IPS-NIHi11 (cell line): ENCODE data around the gene GPD2.

Experiments
- DNase-seq: peaks from one replicate; pipeline ENCODE4 v3.0.0; 2012; ENCODE audit warnings: mixed read lengths, low spot score

The GPD2 gene

GRCh38 chr2:156436497-156437085 is 412 bp downstream of the GPD2 start:
- DNase-seq: no peak

DNA sequence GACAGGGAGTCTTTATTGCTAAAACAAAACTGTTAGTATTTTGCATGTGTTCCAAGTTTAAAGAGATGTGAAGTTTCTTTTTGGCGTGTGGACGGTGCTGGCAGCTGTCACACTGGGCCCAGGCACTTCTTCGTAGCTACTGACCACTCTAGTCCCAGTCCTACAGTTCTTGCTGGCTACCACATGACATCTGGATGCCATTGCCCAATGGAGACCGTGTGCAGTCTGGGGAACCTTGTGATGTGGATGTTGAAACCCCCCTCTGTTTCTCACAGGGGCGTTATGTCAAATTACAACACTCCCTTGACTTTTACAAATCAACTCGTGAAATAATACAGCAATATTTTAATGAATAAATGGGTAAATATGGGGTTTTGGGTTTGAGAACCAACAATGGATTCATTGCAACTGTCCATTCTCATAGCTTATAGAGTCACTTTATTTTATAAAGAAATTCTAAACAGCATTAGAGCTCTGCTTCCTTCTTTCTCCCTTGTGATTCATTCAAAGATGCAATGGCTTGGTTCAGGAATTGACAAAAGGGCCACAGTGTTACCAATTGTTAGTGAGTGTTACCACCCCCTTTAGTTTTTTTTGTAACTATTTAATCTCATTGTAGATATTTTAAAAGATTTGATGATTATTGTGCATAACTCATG is 1.2 kb downstream of the GPD2 start:
- no peak for DNase-seq

GRCh38 chr2:156437931-156438410 is 1.8 kb downstream of the GPD2 start:
- DNase-seq: no peak

- DNase-seq: no peak
Measured at GRCh38 chr2:156443089-156443488, 6.9 kb downstream of the GPD2 start.

DNA sequence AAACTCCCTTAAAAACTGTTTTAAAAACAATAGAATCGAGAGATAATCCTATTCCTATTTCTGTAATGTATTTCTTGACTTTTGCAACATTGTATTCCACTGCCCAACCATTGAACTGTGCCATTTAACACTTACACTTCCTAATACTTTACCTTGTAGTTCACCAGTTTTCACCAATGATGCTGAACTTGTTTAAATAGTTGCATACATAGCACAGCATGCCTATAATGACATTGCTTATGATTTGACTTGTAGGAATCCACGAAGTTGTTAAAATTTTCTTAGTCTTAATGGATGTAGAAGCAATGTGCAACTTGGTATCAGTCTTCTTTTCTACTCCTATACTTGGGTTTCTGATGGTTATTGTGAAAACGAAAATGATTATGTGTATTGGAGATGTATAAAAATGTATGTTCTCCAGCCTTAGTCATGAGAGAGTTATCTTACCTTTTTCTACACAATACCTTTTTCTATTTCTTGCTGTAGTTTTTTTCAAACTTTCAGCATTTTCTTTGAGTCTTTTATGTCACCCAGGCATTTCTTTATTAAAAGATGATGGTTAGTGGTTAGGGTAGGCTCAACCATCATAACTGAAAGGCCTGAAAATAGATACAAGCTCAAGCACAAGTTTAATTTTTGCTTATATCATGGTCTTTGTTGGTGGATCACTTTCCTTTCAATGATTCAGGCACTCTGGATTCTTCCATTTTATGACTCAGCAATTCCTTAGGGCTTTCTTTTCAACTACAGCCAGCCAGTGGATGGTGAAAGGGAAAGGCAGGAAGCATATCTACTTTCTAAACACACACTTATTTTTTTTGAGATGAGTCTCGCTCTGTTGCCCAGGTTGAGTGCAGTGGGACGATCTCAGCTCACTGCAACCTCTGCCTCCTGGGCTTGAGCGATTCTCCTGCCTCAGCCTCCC is 9.4 kb downstream of the GPD2 start:
- DNase-seq: no peak

DNA sequence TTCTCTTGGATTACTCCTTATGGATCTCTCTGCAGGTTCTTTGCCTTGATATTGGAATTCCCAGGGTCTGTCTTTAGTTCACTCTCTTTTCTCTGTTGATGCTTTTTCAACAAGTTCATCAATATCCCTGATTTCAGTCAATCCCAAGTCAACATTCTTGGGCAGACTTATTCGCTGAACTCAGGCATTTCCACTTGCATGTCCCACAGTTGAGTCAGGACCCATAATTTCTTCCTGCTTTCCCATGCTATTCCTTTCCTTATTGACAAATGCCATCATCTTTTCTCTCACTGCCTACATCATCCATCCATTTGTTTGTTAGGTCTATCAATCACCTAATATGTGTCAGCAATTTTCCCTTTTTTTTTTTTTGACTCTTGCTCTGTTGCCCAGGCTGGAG is 11.6 kb downstream of the GPD2 start:
- no peak for DNase-seq

DNA sequence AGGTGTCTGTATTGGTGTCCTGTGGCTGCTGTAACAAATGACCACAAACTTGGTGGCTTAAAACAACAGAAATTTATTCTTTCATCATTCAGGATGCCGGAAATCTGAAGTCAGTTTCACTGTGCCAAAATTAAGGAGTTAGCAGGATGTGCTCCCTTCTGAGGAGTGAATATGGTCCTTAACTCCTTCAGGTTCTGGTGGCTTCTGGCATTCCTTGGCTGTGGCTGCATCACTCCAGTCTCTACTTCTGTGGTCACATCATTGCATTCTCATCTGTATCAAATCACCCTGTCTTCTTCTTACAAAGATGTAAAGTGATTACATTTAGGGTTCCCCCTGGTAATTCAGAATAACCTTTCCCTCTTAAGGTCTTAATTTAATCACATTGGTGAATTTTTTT is 12.6 kb downstream of the GPD2 start:
- DNase-seq: no peak

GRCh38 chr2:156452971-156453370 is 16.8 kb downstream of the GPD2 start:
- DNase-seq: no peak

- no peak for DNase-seq
Measured at GRCh38 chr2:156455361-156455975, 19.3 kb downstream of the GPD2 start.

DNA sequence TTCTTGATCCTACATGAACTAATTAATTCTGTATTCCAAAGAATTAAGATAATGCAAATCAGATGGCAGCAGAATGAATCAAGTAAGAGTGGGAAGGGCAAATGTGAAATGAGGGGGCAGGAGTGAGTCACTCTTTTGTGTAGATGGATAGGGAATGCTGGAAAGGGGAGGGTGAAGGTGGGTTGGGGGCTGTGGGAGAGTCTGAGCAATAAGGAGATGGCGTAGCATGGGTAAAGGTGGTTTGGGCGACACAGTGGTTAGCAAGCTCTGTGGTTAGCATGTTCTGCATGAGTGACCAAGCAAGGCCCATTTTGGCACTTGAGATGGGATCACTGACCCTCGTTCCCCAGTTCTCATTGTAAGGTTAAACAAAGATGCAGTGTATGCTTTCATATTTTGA is 20.4 kb downstream of the GPD2 start:
- no peak for DNase-seq

DNA sequence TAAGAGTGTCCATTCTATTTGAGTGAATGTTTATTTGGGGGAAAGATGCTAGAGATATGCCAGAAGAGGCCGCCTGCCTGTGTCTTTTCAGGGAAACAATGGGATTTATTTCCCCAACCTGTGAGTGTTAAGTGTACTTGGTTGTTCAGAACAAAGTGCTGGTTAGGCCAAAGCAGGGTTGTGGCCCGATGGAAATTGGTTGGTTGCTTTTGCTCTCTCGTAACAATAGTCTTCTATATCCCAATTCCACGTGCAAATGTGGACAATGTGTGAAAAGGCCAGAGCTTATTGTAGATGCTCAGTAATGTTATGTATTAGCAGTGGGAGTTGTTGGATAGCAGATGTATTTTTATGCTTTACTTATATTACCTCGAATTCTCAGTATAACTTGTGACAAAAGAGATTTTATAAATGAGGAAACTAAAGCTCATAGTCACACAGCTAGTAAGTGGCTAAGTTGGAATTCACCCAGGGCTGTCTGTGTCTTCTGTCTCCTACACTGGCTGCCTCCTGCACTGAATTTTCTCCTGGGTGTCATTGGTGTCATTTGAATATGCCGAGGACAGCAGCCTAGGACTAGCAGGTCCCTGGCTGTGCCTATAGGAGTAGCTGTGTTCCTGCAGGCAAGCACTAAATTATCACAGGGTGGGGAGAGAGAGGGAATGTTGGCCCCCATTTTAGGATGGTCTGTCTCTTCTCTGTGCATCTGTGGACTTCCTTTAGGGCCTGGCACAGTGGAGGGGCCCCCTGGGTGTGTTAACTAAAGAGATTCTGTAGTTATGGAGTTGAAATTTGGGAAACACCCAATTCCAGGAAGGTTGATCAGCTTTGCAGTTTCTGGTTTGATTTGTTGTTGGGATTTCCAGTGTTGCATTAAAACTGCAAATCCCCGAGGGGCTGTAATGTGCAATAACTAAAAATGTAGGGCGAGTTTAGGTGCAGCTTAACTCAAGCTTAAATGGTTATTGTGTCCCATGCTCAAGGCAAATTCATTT is 21.6 kb downstream of the GPD2 start:
- no peak for DNase-seq

GRCh38 chr2:156459720-156460119 is 23.5 kb downstream of the GPD2 start:
- no peak for DNase-seq

- DNase-seq: no peak
Measured at GRCh38 chr2:156464106-156464505, 27.9 kb downstream of the GPD2 start.

DNA sequence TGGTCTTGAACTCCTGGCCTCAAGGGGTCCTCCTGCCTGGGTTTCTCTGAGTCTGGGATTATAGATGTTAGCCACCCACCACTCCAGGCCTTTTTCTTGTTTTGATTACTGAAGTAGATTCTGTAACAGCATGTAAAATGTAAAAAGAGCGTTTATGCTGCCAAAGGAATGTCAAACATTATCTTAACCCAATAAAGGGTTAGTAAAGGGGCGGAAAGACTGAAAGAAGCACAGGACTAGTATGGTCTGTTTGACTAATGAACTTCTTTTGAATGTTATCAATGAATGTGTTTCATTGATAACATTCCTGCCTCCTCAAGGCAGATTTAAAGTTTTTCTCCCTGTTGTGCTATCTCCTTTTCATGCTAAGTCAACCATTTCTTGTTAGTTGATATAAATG is 29.4 kb downstream of the GPD2 start:
- DNase-seq: no peak

GRCh38 chr2:156466739-156467405 is 30.7 kb downstream of the GPD2 start:
- peak; percentile 11 for DNase-seq

DNA sequence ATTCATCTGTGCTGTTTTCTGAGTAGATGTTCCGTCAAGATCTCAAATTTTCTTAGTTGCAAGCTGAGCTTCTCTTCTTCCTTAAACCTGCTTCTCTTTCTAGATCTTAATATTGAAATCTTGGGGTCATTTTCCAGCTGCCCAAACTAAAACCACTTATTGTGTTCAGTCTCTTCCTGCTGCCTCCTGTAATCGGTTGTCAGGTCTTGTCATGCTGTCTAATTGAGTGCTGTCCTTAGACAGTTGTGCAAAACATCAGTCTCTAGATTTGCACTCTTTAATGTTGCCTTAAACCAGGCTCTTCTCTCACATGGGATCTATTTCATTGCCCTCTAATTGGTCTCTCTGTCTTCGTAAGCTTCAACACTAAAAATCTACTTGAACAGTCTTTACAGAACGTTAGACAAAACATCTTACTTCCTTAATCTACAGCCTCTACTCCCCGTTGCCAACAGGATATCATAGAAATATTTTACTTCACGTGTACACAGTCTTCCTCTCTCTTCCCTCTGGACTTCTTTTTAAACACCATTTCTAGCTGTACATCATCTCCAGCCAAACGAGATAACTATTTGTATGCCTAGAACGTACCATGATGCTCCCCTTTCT is 34.9 kb downstream of the GPD2 start:
- no peak for DNase-seq

DNA sequence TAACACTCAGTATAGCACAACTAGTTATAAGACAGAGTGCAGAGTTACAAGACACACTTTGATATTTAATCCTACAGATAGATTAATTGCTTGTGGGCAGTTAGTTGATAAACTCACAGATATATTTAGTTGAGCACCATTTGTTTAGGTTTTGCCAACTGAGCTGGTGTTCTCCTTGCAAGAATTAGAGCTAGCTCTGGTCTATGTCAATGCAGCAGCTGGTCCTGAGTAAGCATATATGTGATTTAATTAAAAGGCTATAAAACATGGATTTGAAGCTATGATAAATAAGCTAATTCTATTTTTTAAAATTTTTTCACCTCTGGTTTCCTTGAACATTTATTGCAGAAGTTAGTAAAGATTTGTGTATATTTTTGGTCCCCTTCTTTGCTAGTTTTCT is 35.6 kb downstream of the GPD2 start:
- no peak for DNase-seq

DNA sequence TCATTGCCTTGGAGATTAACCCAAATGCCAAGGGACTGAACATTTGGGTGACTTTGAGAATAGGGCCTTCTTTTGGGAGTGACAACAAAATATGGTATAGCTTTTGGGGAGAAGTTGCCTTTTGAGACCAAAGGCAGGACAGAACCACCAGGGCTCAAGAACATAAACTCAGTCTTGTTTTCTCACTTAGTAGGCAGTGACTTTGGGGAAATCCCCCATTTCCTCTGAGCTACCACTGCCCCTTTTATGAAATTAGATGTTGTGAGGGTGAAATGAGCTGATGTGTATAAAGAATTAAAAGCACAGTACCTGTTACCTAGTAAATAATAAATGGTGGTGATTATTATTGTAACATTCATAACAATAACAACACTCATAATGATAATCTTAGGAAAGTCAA is 36.5 kb downstream of the GPD2 start:
- DNase-seq: no peak

- DNase-seq: no peak
Measured at GRCh38 chr2:156473445-156473844, 37.3 kb downstream of the GPD2 start.

GRCh38 chr2:156474401-156474800 is 38.2 kb downstream of the GPD2 start:
- DNase-seq: no peak
